ENCODE measurements around the gene TP53INP2. TPM values are rescaled to one million over a fixed set of nuclear protein-coding genes. Genes with fewer than 3 reads are reported as not detected.

Gene TP53INP2
- polyA plus RNA-seq, 1 of the 3 experiments (the other 2 are of a cell fraction): 6.4 TPM

DNA sequence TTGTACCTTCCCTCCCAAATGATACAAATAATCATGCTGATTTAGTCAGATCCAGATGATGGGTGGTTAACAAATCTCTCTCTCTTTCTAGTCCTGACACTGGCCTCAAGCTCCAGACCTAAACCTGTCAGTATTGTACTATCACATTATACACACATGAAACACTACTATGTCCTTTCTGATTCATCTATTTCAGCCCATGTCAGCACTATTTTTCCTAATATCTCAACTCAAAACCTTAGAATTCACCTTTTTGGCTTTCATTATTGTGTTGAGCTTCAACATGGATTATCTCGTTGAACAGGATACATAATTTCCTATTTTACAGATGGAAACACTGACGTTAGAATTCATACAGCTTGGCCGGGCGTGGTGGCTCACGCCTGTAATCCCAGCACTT, 30.7 kb upstream of the TP53INP2 start:
- H3F3A ChIP-seq (replicated peaks; ENCODE audit: insufficient read depth): peaks cover 10% of the 10 kb centered on the region
- DNase-seq: no peak
- no peaks in the 10 kb centered on the region for H3K27me3 ChIP-seq (ENCODE audit: insufficient read depth)
- no peak overlapping the region for H2AFZ ChIP-seq (ENCODE audit: low read depth)
- no peak for TF ChIP-seq RFX5 (IDR thresholded peaks at IDR 0.05; ENCODE audit: low read length)
- no peak for TF ChIP-seq MEF2A (IDR thresholded peaks at IDR 0.05; ENCODE audit: borderline replicate concordance, low read depth)
- ChIA-PET POLR2A (no interaction called here), CTCF (interaction anchor here (1.3 to 1.9 kb wide), 3 partner anchors 96 to 361 kb away, joined by 3 to 7 read pairs (median 5); no protein-coding TSS in a partner anchor)
- H3K36me3 ChIP-seq (replicated peaks in 1 of 2; ENCODE audit: control insufficient read depth in 1 of 2, insufficient read depth in 2 of 2, low read length in 1 of 2): peaks cover 0 to 6% of the 10 kb centered on the region in 2 experiments
- WGBS (ENCODE audit: low lambda C conversion rate): 95% methylated on average over 5 of the region's 5 CpGs
- H4K20me1 ChIP-seq (ENCODE audit: insufficient read depth): no peaks in the 10 kb centered on the region
- H3K9me2 ChIP-seq: no peaks in the 10 kb centered on the region
- no peak overlapping the region for H3K9ac ChIP-seq
- H3K79me2 ChIP-seq (ENCODE audit: insufficient read depth): peaks cover 24% of the 10 kb centered on the region; the same call in 1 of the 2 replicates
- no peaks in the 10 kb centered on the region for H3K9me3 ChIP-seq
- H3K4me1 ChIP-seq (ENCODE audit: control insufficient read depth in 1 of 2, insufficient read depth in 2 of 2, low read depth in 1 of 2, low read length in 1 of 2): peaks cover 0 to 5% of the 10 kb centered on the region in 2 experiments; a peak in 2 of 4 replicates
- H3K4me3 ChIP-seq (ENCODE audit: low read depth in 2 of 2, low read length in 1 of 2): no peak overlapping the region
- H3K27ac ChIP-seq (ENCODE audit: low read depth in 2 of 2, low read length in 1 of 2): no peak overlapping the region
- H3K4me2 ChIP-seq: no peak overlapping the region

DNA sequence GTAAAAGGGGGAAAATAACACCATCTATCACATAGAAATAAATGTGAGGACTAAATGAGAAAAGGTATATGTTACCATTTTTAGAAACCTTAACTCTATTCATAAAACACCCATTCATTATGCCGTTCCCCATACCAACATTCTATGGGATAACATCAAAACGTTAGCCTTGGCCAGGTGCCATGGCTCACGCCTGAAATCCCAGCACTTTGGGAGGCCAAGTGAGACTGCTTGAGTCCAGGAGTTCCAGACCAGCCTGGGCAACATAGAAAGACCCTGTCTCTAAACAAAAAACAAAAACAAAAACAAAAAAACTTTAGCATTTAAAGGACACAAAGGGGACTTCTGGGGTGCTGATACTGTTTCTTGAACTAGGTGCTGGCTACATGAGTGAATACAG, 28.6 kb upstream of the TP53INP2 start:
- Histone ChIP-seq H2AFZ (ENCODE audit: low read depth) (peak overlapping the region; percentile 98; the same call in 1 of the 2 replicates), H3K27ac (ENCODE audit: low read depth in 2 of 2, low read length in 1 of 2) (no peak overlapping the region), H3K9me3 (no peaks in the 10 kb centered on the region), H3K4me3 (ENCODE audit: low read depth in 2 of 2, low read length in 1 of 2) (peak overlapping the region; percentile 67 to 94; a peak in 3 of 4 replicates), H3K36me3 (replicated peaks in 1 of 2; ENCODE audit: control insufficient read depth in 1 of 2, insufficient read depth in 2 of 2, low read length in 1 of 2) (no peaks in the 10 kb centered on the region), H3K9ac (no peak overlapping the region), H4K20me1 (ENCODE audit: insufficient read depth) (no peaks in the 10 kb centered on the region), H3K4me2 (peak overlapping the region; percentile 83), H3F3A (replicated peaks; ENCODE audit: insufficient read depth) (peaks cover 10% of the 10 kb centered on the region), H3K79me2 (ENCODE audit: insufficient read depth) (peaks cover 24% of the 10 kb centered on the region; the same call in 1 of the 2 replicates), H3K27me3 (ENCODE audit: insufficient read depth) (no peaks in the 10 kb centered on the region), H3K9me2 (no peaks in the 10 kb centered on the region), H3K4me1 (ENCODE audit: control insufficient read depth in 1 of 2, insufficient read depth in 2 of 2, low read depth in 1 of 2, low read length in 1 of 2) (peaks cover 0 to 5% of the 10 kb centered on the region in 2 experiments; a peak in 2 of 4 replicates)
- ChIA-PET CTCF (interaction anchor here (1.1 to 1.5 kb wide), 3 partner anchors 94 to 363 kb away, joined by 3 to 4 read pairs (median 3); no protein-coding TSS in a partner anchor), POLR2A (no interaction called here)
- DNase-seq: no peak
- WGBS (ENCODE audit: low lambda C conversion rate): 45% methylated on average over 3 of the region's 3 CpGs
- TF ChIP-seq POLR2AphosphoS5 (IDR thresholded peaks at IDR 0.05; ENCODE audit: low read depth, low read length) (no peak), GATA2 (CRISPR knock-in tag; IDR thresholded peaks at IDR 0.05) (no peak), SMC3 (IDR thresholded peaks at IDR 0.05; ENCODE audit: low read depth, low read length) (no peak)

DNA sequence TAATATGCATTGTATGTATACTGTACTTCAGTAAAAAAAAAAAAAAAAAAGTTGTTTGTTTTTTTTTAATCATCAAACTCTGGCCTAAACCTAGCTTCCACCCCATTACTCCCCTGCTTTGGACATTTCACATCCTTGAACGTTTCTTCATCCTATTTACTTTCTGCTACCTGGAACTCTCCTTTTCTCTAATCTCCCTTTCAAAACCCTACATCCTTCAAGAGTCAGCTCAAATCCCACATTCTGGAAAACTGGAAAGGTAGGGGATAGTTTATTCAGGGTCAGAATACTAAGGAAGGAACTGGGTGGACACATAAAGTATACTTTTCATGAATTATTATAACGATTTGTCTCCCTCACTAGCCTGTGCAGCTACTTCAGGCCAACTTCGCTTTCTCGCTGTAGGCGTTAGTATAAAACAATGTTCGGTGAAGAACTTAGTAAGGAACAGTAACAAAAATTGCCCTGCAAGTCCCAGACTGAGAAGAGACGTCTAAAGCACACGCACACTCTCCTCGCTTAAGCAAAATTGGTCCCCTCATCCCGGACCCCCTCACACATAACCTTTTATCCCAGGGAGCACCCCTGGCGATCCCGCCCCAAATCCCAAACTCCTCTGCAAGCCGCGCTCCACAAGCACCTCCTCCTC, 28.0 kb upstream of the TP53INP2 start:
- Histone ChIP-seq H3K9me3 (no peaks in the 10 kb centered on the region), H2AFZ (ENCODE audit: low read depth) (peak overlapping the region; percentile 98), H3K27ac (ENCODE audit: low read depth in 2 of 2, low read length in 1 of 2) (peak overlapping the region; percentile 53 to 66; a peak in 3 of 4 replicates), H3K9me2 (no peaks in the 10 kb centered on the region), H3K9ac (peak overlapping the region; percentile 75), H3K4me3 (ENCODE audit: low read depth in 2 of 2, low read length in 1 of 2) (peak overlapping the region; percentile 67 to 94), H3K4me2 (peak overlapping the region; percentile 83), H4K20me1 (ENCODE audit: insufficient read depth) (no peaks in the 10 kb centered on the region), H3K36me3 (replicated peaks in 1 of 2; ENCODE audit: control insufficient read depth in 1 of 2, insufficient read depth in 2 of 2, low read length in 1 of 2) (no peaks in the 10 kb centered on the region), H3K27me3 (ENCODE audit: insufficient read depth) (no peaks in the 10 kb centered on the region), H3K79me2 (ENCODE audit: insufficient read depth) (peaks cover 24% of the 10 kb centered on the region; the same call in 1 of the 2 replicates), H3F3A (replicated peaks; ENCODE audit: insufficient read depth) (peaks cover 14% of the 10 kb centered on the region), H3K4me1 (ENCODE audit: control insufficient read depth in 1 of 2, insufficient read depth in 2 of 2, low read depth in 1 of 2, low read length in 1 of 2) (peaks cover 0 to 5% of the 10 kb centered on the region in 2 experiments; a peak in 2 of 4 replicates)
- CTCF ChIA-PET: interaction anchor here (1.1 to 1.5 kb wide), 3 partner anchors 94 to 363 kb away, joined by 3 to 4 read pairs (median 3); no protein-coding TSS in a partner anchor
- no peak for DNase-seq
- WGBS (ENCODE audit: low lambda C conversion rate): 3% methylated on average over 14 of the region's 14 CpGs
- TF ChIP-seq TCF12 (IDR thresholded peaks at IDR 0.05) (no peak), MXI1 (IDR thresholded peaks at IDR 0.05; ENCODE audit: low read depth, low read length) (0 out of 2 replicates have a peak, but pooled peaks have one; percentile 0), RAD21 (IDR thresholded peaks at IDR 0.05; ENCODE audit: low read length) (no peak), RCOR1 (IDR thresholded peaks at IDR 0.05; ENCODE audit: low read length) (no peak)
- TF ChIP-seq, protein P1, sequence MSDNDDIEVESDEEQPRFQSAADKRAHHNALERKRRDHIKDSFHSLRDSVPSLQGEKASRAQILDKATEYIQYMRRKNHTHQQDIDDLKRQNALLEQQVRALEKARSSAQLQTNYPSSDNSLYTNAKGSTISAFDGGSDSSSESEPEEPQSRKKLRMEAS (IDR thresholded peaks at IDR 0.05; ENCODE audit: low read depth): no peak
- POLR2A ChIA-PET: no interaction called here
